Heart left ventricle (tissue), 13 donors: Measurements from ENCODE around the gene UBE2I.

Experiments used
- CTCF ChIP-seq, 12 donors: fragments of 200-600 bp; sonication (generic) in 4 of 12; IDR thresholded peaks; one replicate each; pipeline versions ENCODE4 v1.5.0 to v1.8.0; 2018 to 2022; ENCODE audit warnings: antibody characterized with exemption in 12 of 12, mild to moderate bottlenecking in 5 of 12
- POLR2A ChIP-seq, 2 donors: fragments of 450-650 bp; IDR thresholded peaks; one replicate each; pipeline ENCODE4 v1.6.1; 2017; ENCODE audit warnings: antibody characterized with exemption in 2 of 2, mild to moderate bottlenecking in 2 of 2, moderate library complexity in 2 of 2
- donor health status: ischemic (EF 13 %, LVEDD 7.1; RV severe dilation, severe dysfunction).
- donor health status: DM: no; HTN: yes; CAD: no.
- donor health status: DM: no; HTN: no; CAD: no.
- donor health status: ischemic (EF 25% LVEDD 6.9; RV normal size, moderate dysfunction).
- donor health status: ischemic (EF 25% LVEDD 5.7; RV mildly dilated, moderate dysfunction).
- donor health status: ischemic (EF 35%, LVEDD 5.7; RV mildly dilated, moderate dysfunction).
- donor health status: nonischemic (EF 11% LVEDD 7.7; RV severe dilation, severe dysfunction).
- donor health status: DM: yes; HTN: yes; CAD: no.
- donor health status: PGD.
- donor health status: ischemic (EF 29% LVEDD 5.4; RV normal size, mild dysfunction).
- donor health status: nonischemic (EF 23%, LVEDD 6.1; RV moderate dilation, normal function).

GRCh38 chr16:1271380-1271723 lies 38.1 kb upstream of the UBE2I start:
- TF ChIP-seq CTCF (IDR thresholded peaks at IDR 0.05) (no peak), POLR2A (IDR thresholded peaks at IDR 0.05) (no peak)
